GM12875 (cell line): Measurements from ENCODE around the gene SCN10A.

Experiments used
- H3K4me3 ChIP-seq: one replicate; pipeline ENCODE4 v1.5.1; 2011; ENCODE audit warnings: low read depth, low read length, control low read depth
- TF ChIP-seq, protein P1 (sequence below): IDR thresholded peaks from 2 replicates; pipeline ENCODE4 v1.5.1; 2011; ENCODE audit warnings: low read depth, mild to moderate bottlenecking, control low read depth, inconsistent platforms, low read length, moderate library complexity, borderline replicate concordance; ENCODE audit not compliant: insufficient read depth

Gene SCN10A

DNA sequence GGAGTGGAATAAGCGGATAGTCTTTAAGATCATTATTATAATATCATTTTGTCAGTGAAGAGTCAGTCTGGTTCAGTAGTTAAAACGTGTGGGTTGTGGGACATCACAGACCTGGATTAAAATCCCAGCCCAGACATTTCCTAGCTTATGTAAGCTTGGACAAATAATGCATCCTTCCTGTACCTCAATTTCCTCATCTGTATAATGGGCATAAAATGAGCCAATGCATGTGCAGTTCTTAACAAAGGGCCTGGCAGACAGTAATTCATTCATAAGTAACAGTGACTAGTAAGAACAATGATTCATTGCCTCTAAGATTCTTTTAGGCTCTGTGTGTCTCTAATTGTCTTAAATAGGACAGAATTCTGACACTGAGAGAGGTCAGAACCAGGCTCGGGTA is 76.1 kb downstream of the SCN10A start:
- TF ChIP-seq, protein P1, sequence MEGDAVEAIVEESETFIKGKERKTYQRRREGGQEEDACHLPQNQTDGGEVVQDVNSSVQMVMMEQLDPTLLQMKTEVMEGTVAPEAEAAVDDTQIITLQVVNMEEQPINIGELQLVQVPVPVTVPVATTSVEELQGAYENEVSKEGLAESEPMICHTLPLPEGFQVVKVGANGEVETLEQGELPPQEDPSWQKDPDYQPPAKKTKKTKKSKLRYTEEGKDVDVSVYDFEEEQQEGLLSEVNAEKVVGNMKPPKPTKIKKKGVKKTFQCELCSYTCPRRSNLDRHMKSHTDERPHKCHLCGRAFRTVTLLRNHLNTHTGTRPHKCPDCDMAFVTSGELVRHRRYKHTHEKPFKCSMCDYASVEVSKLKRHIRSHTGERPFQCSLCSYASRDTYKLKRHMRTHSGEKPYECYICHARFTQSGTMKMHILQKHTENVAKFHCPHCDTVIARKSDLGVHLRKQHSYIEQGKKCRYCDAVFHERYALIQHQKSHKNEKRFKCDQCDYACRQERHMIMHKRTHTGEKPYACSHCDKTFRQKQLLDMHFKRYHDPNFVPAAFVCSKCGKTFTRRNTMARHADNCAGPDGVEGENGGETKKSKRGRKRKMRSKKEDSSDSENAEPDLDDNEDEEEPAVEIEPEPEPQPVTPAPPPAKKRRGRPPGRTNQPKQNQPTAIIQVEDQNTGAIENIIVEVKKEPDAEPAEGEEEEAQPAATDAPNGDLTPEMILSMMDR = no peak
- H3K4me3 ChIP-seq = no peak overlapping the region

DNA sequence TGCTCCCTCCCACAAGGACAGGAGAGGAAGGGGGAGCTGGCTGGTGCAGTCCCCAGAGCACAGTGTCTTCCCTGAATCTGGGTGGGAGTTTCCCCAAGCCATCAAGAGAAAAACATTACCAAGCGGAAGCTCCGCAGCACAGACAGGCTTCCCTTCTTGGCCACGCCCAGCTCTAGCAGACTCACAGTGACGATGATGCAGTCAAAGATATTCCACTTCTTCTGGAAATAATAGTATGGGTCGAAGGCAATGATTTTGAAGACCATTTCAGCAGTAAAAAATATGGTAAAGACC is 76.7 kb downstream of the SCN10A start:
- H3K4me3 ChIP-seq = no peak overlapping the region
- TF ChIP-seq, protein P1 = no peak

DNA sequence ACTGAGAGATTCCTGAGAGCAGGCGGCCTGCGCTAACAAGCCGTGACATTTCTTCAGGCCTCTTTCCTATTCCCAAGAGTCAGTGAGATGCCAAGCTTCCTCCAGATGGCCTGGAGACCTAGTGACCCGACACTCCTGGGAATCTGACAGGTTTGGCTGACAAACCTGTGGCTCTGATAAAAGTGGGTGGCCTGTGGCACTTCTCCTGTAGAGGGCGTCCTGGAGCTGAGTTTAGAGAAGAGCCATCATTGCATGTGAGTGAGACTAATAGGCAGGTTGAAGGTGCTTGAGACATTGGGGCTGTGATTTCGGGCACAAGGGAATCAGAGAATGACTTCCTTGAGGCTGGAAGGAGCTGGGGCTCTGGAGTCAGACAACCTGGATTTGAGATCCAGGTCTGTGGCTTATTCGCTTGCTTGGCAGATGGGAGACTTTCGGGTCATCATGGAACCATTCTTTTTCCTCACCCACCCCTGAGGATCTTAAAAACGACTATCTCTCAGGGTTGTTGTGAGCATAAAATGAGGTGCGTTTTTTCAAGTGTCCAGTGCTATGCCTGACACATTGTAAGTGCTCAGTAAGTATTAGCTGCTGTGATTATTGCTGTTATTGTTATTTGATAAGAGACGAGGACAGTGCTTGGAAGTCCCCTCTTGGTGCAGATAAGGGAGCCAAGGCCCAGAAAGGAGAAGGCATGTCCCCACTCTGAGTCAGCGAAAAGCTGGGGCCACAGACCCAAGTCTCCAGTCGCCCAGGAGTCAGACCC is 77.2 kb downstream of the SCN10A start:
- TF ChIP-seq, protein P1 = peak; percentile 69
- H3K4me3 ChIP-seq = no peak overlapping the region

DNA sequence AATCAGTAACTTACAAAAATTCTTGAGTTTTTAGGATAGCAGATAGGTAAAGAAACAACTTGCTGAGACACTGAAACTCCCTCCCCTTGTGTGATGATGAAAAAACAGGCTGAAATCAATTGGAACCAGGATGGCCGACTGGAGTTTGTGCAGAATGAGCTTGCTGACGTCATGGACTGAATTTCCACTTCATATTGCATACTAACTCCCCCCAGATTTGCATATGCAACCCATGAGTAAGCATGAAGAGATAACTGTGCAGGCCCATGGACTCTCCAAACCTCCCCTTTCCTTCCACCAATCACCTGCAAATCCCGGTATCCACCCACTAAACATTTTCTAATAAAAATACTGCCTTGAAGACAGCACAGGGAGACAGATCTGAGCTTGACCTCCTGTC is 84.5 kb downstream of the SCN10A start:
- TF ChIP-seq, protein P1 = no peak
- H3K4me3 ChIP-seq = no peak overlapping the region

DNA sequence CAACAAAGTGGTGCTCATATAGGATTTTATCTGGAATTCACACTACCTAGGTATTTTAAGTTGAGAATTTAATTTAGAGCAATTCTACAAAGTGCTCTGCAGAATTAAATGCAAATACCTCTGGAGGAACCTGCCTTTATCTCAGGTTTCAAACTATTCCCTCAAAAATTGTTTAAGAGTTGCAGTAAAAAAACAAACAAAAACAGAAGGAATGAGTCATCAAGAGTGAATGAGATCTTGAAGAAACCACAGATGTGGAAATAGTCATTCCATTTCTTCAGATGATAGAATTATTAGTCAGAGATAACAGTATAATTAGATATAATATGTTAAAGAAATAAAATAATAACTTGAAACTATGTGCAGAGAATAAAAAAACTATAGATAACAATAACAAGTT is 85.7 kb downstream of the SCN10A start:
- TF ChIP-seq, protein P1 = no peak
- H3K4me3 ChIP-seq = no peak overlapping the region

DNA sequence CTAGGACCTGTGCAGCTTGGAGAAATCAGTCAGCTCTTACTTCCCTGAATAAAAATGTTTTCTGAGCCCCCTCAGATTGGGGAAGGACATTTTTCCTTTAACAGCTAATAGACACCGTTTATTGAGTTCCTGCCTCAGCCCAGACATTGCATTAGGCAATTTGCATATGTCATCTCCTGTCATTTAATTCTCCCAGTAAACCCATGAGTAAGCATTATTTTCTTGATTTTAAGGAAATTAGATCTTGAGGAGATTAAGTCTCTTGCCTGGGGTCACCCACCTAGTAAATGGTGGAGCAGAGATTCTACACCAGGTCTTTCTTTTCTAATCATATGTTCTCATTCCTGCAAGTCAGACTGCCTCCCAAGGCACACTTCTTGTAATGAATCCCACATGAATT is 88.0 kb downstream of the SCN10A start:
- TF ChIP-seq, protein P1 = no peak

DNA sequence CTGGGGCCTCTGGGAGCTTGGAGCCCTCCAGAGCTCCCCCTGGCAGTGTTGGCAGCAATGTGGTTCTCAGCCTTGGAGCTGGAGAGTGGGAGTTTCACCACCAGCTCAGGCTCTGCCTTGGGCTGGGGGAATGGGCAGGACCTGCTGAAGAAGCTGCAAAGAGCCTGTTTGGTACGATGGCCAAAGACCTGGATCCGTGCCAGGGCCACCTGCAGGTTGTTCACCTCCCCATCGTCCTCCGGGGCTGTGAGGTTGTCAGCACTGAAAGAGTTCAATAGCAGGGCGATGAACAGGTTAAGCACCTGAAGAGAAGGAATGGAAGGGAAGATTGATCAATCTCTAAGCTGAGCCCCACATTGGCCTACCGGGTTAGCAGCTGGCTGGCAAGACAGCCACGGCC is 89.3 kb downstream of the SCN10A start:
- TF ChIP-seq, protein P1 = no peak
- no peak overlapping the region for H3K4me3 ChIP-seq

More for the DNA sequence above, 88.0 kb downstream of the SCN10A start:
- no peak overlapping the region for H3K4me3 ChIP-seq
